Left cardiac atrium (tissue), 4 donors: ENCODE data around the gene CPNE5. TPM values are rescaled to one million over a fixed set of nuclear protein-coding genes. Genes with fewer than 3 reads are reported as not detected.

Experiments used
- ATAC-seq, 2 donors: fragments of 200-7000 bp; cut with Tn5 transposase; one replicate each; pipeline ENCODE4 v1.9.1; 2020; ENCODE audit warnings: mild to moderate bottlenecking in 2 of 2, moderate library complexity in 2 of 2
- DNase-seq: peaks from one replicate; pipeline ENCODE4 v3.0.0-alpha.2; 2020
- intact Hi-C, 2 donors: fragments of 100-400 bp; cut with DNase I; formaldehyde crosslinking; loops; one replicate each; pipeline versions ENCODE4 v1.14.1 to v1.15.1; 2022 to 2023
- long read RNA-seq: library from polyadenylated mRNA; unstranded; transcript quantifications from one replicate; pipeline ENCODE4 v2.0.0, GENCODE V29; 2021
- total RNA-seq, 2 donors: library from RNA; stranded (reverse); fragmentation: NEBNext Ultra II Directional; extraction: Animal tissue kit (Norgen Biotek cat#: 25700); gene quantifications; one replicate each; pipeline ENCODE4 v1.2.1, GENCODE V29; 2021
- donor health status: DM: no; HTN: yes; CAD: no.
- donor health status: DM: no; HTN: yes; CAD: no; lungs with severe emphysema.
- donor health status: DM: yes; HTN: yes; CAD: no.
- donor health status: Dilated cardiomyopathy.

The CPNE5 gene
- total RNA-seq: 10 to 100 TPM; 14.7 to 63.5 TPM
- long read RNA-seq, partial matches to known transcripts: 5 of 43 reads
- long read RNA-seq, other reads (novel, unspliced or antisense): 37 of 43 reads

DNA sequence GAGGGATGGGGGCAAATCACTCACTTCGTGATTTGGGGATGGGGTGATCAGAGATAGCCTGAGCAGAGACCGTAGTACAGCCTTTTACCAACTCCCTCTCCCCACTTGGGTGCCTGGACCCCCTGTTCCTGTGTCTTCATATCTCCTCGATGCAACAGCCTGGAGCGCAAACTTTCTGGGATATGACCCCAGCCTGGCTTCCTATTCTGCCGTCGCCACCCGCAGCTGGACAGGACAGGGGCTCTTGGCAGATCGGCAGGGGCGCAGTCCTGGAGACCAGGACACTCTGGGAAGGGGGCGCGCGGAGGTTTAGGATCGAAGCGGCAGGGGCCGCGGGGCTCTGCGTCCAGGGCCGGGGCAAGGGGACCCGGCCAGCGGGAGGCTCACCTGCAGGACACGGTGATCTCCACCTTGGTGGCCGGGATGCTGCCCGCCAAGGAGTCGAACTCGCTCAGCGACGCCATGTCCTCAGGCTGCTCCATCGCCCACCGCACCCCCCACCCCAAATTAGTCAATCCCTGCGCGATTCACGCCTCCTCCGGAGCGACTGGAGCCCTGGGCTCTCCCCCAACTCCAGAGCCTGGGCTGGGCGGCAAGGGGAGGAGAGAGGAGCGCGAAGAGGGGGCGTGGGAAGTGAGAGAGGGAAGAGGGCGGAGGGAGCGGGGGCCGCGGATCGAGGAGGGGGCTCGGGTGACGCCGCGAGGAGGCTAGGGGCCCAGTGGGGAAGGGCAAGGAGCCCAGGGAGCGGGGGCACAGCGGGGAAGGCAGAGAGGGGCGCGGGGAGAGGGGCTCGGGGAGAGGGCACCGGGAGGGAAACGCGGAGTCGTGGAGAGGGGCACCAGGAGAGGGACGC, at the start of gene CPNE5:
Gene CPNE5, minus strand, starts transcription at position 549 of the 853 bp plus-strand sequence. Its CDS starts 67 bp downstream, at position 482.
- DNase-seq: peak; percentile 52
- intact Hi-C loops: loop anchor here in 1 of 2 donors (10.0 kb wide), 1 partner anchor 64 kb away; no protein-coding TSS in a partner anchor
- peak; percentile 41 to 53 for ATAC-seq

- intact Hi-C loops: loop anchor here (5.0 to 10.0 kb wide), 3 partner anchors 94 to 317 kb away; no protein-coding TSS in a partner anchor
- DNase-seq (no peak), ATAC-seq (no peak)
Observed at GRCh38 chr6:36888115-36888643, 48.9 kb upstream of the CPNE5 start.

GRCh38 chr6:36886950-36887618, 47.8 kb upstream of the CPNE5 start:
- ATAC-seq: no peak
- no peak for DNase-seq
- intact Hi-C loops: loop anchor here (5.0 to 10.0 kb wide), 3 partner anchors 95 to 318 kb away; no protein-coding TSS in a partner anchor

GRCh38 chr6:36885461-36886401, 46.5 kb upstream of the CPNE5 start, which contains the start of gene C6orf89:
TSS of gene C6orf89 (plus strand) at chr6:36885952. CDS start at chr6:36899445, 13,493 bp downstream.
- intact Hi-C loops: loop anchor here (1.0 to 10.0 kb wide), 4 partner anchors 97 to 319 kb away; no protein-coding TSS in a partner anchor
- ATAC-seq (peak; percentile 100), DNase-seq (peak; percentile 99)

DNA sequence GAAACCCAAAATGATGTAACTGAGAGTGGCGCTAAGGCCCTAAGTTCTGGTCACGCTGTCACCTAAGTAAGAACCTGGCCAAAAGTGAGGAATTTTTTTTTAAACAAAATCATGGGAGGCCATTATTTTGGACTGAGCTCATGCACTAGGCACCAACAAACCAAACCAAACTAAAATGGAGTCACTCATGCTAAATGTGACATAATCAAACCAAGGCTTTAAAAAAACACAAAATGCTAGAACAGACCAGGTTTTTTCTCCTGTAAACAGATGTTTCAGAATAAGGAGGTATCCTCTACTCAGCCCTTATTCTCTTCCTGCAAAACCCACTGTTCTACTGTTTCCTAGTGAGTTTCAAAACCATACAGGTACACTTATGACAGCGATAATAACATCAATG, 45.4 kb upstream of the CPNE5 start:
- ATAC-seq: no peak
- DNase-seq: no peak
- intact Hi-C loops: loop anchor here (1.0 to 10.0 kb wide), 4 partner anchors 98 to 320 kb away; no protein-coding TSS in a partner anchor

DNA sequence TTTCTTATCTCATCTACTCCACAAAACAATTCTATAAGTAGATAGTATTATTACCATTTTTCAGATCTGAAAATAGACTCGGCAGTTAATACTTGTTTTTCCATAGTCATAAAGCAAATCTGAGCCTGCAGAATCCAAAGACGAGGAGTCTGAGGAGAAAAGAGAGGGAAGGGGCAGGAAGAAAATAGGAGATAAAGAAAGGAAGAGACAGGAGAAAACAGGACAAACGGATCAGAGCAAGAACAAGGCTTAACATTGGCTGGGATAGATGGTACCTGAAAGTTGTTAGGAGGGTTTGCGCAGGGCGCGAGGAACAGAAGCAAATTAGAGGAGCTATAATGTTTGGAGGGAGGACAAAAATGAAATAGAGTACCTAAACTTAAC, 36.0 kb upstream of the CPNE5 start:
- no peak for ATAC-seq
- intact Hi-C loops: no loop called here
- no peak for DNase-seq

DNA sequence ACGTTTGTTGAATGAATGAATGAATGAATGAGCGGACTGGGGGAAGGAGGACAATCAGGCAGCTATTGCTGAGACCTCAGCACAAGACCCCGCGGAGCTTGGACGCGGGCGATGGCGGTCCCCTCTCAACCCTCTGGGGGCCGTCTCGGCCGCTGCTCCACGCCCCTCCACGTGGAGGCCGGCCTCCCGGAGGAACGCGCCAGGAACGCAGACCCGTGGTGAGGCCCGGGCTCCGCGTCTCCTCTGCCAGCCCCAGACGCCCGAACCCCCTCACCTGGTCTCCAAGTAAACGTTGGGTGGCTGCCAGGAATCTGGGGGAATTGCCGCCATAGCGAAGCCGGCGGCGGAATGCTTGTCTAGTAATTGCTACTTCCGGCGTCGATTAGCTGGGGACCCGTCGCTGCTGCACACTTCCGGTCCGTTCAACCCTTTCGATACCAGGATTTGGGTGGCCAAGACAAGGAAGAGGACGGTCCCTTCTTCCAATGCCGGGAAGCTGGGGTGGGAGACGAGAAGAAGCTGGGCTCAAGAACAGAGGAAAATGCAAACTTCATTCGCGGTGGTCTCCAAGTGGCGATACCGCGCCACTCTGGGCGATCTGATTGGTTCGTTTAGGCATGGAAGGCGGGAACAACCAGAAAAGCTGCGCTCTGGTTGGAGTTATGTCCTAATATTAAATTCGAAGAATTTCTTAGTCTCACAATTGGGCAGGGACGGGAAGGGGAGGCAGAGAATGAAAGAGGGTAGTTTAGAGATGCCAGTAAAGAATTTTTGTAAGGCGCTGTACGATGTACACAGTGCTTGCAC, 35.4 kb upstream of the CPNE5 start, which contains the start of gene PPIL1:
Gene PPIL1, minus strand, starts transcription at position 361 of the 807 bp plus-strand sequence. Its CDS starts 31 bp downstream, at position 330.
- DNase-seq (peak; percentile 87), ATAC-seq (peak; percentile 93)
- intact Hi-C loops: no loop called here

DNA sequence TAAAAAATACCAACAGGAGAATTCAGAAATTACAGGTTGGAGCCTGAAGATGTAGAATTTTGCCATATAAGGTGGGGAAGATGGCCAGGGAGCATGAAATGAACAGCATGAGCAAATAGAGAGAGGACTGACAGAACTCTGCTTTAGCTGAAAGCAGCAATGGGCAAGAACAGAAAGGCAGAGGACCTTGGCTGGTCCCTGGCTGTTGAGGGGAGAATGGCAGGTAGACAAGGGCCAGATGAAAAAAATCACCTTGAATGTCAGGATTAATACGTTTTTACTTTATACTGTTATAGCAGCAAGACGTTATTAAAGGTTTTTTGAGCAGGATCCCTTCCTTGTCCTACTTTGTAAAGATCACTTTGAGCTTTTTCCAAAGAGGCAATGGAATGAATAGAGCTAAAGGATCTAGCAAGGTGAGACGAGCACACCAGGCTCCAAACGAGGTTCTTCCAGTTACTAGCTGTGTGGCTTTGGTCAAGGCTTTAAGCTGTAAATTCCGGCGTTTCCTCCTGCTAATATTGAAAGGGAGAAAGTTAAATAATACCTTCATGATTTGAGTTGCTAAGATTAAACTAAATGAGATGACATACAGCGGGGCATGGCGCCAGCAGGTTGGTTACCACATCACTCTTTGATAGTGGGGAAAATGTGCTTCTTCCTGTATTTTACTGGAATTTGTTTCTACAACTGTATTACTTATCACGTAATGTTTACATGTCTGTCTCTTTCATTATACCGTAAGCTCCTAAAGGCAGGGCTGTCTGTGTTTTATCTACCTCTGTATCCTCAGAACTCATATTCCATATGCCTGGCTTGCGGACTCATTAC, 34.6 kb upstream of the CPNE5 start:
- DNase-seq: peak; percentile 59
- intact Hi-C loops: no loop called here
- ATAC-seq: peak in 1 of 2 donors; percentile 35

- ATAC-seq: no peak
- intact Hi-C loops: no loop called here
- no peak for DNase-seq
Observed at GRCh38 chr6:36873115-36873514, 33.9 kb upstream of the CPNE5 start.

DNA sequence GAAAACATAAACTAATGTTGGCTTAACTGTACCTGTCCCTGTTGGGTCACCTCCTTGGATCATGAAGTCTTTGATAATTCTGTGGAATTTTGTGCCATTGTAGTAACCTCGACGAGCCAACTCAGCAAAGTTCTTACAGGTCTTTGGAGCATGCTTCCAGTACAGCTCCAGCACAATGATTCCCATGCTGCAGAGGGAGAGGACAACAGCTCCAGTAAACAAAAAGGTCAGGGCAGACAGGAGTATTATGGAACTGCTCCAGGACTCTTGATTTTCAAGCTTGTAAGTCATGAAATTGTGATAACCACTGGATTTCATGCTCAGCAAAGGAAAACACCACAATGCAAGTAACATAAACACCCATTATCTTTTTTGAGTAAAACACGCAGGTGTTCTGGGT, 32.4 kb upstream of the CPNE5 start:
- DNase-seq (no peak), ATAC-seq (no peak)
- intact Hi-C loops: no loop called here

GRCh38 chr6:36867471-36868224, 28.4 kb upstream of the CPNE5 start:
- intact Hi-C loops: no loop called here
- peak; percentile 66 to 70 for ATAC-seq
- DNase-seq: no peak

GRCh38 chr6:36865835-36866234, 26.6 kb upstream of the CPNE5 start:
- no peak for DNase-seq
- intact Hi-C loops: no loop called here
- peak in 1 of 2 donors; percentile 5 for ATAC-seq

GRCh38 chr6:36863670-36864540, 24.7 kb upstream of the CPNE5 start:
- ATAC-seq: no peak
- intact Hi-C loops: no loop called here

GRCh38 chr6:36862848-36863382, 23.7 kb upstream of the CPNE5 start:
- ATAC-seq: no peak
- no peak for DNase-seq
- intact Hi-C loops: no loop called here

More at GRCh38 chr6:36863670-36864540, 24.7 kb upstream of the CPNE5 start:
- DNase-seq: no peak
